ENCODE results near the gene CYP4F22.

DNA sequence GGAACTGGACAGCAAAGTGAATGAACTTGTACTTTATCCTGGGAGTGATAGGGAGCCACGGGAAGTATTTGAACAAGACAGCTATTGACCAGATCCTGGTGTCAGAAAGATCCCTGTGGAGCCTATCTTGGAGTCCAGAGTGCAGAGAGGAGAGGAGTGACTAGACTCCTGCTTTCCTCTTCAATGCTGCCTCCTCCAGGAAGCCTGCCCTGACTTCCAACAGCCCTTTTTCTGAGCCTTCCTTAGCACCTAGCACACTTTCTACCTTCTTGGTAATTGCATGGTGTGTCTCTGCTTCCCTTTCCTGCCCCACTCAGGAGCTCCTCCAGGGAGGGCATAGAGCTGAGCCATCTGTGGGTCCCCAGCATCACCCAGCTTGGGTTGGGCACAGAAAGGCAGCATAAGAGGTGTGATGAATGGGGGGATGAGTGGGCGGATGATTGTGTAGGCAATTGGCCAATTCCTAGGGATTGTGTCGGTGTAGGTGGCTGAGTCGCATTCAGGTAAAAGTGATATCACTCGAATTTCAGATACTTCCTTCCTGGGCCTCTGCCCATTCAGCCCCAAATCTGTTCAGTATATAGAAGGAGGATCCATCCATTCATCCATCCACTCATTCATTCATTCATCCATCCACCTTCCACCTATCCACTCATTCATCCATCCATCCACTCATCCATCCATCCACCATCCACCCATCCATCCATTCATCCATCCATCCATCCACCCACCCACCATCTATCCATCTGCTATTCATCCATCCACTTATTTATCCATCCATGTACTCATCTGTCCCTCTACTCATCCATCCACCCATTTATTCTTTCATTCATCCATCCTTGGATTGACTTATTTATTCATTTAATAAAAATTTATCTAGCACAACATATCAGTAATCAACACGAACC, 26.9 kb downstream of the CYP4F22 start:
- TF ChIP-seq, protein P1, sequence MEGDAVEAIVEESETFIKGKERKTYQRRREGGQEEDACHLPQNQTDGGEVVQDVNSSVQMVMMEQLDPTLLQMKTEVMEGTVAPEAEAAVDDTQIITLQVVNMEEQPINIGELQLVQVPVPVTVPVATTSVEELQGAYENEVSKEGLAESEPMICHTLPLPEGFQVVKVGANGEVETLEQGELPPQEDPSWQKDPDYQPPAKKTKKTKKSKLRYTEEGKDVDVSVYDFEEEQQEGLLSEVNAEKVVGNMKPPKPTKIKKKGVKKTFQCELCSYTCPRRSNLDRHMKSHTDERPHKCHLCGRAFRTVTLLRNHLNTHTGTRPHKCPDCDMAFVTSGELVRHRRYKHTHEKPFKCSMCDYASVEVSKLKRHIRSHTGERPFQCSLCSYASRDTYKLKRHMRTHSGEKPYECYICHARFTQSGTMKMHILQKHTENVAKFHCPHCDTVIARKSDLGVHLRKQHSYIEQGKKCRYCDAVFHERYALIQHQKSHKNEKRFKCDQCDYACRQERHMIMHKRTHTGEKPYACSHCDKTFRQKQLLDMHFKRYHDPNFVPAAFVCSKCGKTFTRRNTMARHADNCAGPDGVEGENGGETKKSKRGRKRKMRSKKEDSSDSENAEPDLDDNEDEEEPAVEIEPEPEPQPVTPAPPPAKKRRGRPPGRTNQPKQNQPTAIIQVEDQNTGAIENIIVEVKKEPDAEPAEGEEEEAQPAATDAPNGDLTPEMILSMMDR (IDR thresholded peaks at IDR 0.05): no peak
- TF ChIP-seq POLR2A (IDR thresholded peaks at IDR 0.05): no peak
